GM20000 (cell line): ENCODE results near the gene SPTAN1.

Source experiments
- DNase-seq: peaks from one replicate; pipeline ENCODE4 v3.0.0; 2012; ENCODE audit warnings: low spot score
- CTCF ChIP-seq: IDR thresholded peaks from 2 replicates; pipeline ENCODE4 v1.5.1; 2012; ENCODE audit warnings: mild to moderate bottlenecking, control low read depth; ENCODE audit errors: extremely low read depth, missing control alignments

SPTAN1 gene

GRCh38 chr9:128619779-128620178 is 67.4 kb downstream of the SPTAN1 start:
- TF ChIP-seq CTCF = no peak

GRCh38 chr9:128621730-128622455 is 69.5 kb downstream of the SPTAN1 start:
- no peak for TF ChIP-seq CTCF
- no peak for DNase-seq

More at GRCh38 chr9:128619779-128620178, 67.4 kb downstream of the SPTAN1 start:
- no peak for DNase-seq

- DNase-seq = no peak
- TF ChIP-seq CTCF = no peak
These were observed 72.2 kb downstream of the SPTAN1 start for GRCh38 chr9:128624566-128624965.

- no peak for TF ChIP-seq CTCF
- no peak for DNase-seq
These were observed 73.2 kb downstream of the SPTAN1 start for GRCh38 chr9:128625391-128626146.

- no peak for TF ChIP-seq CTCF
These were observed 73.8 kb downstream of the SPTAN1 start for GRCh38 chr9:128626181-128626580.

GRCh38 chr9:128627127-128627715 is 74.8 kb downstream of the SPTAN1 start:
- TF ChIP-seq CTCF = no peak
- no peak for DNase-seq

More at GRCh38 chr9:128626181-128626580, 73.8 kb downstream of the SPTAN1 start:
- no peak for DNase-seq

- no peak for TF ChIP-seq CTCF
- DNase-seq = no peak
These were observed 75.5 kb downstream of the SPTAN1 start for GRCh38 chr9:128627906-128628305.
